Endothelial cell of umbilical vein (primary cell): ENCODE data around the gene STARD5. TPM values are rescaled to one million over a fixed set of nuclear protein-coding genes. Genes with fewer than 3 reads are reported as not detected.

Experiments used
- BruUV-seq: library from RNA; stranded (reverse); fragments of 400-500 nt; replicated peaks from 2 replicates; lab custom pipeline; 2021; lab: Mats Ljungman, UMichigan
- CTCF ChIA-PET: fragments of 300-600, 350-600 bp; sonication (Branson Sonifier 250); formaldehyde crosslinking; loops from one replicate; lab custom pipeline; 2021; ENCODE audit warnings: antibody characterized with exemption, inconsistent platforms; lab: Charles Lee
- POLR2A ChIA-PET: fragments of 300-600, 350-600 bp; sonication (Branson Sonifier 250); formaldehyde crosslinking; loops from one replicate; lab custom pipeline; 2021; ENCODE audit warnings: antibody characterized with exemption, inconsistent platforms; lab: Charles Lee
- DNase-seq: peaks from one replicate; pipeline ENCODE4 v3.0.0-alpha.2; 2011; ENCODE audit warnings: low read depth, low spot score
- FAIRE-seq: peaks from 2 replicates; lab custom pipeline; 2011; peaks lifted over from hg19 to GRCh38; lab: Jason Lieb, UNC
- H2AFZ ChIP-seq: 2 replicates; pipeline ENCODE4 v1.6.0; 2012; ENCODE audit warnings: low read depth, low read length, control low read depth, inconsistent platforms
- H3K27ac ChIP-seq: 2 replicates; pipeline ENCODE4 v1.5.1; 2011; ENCODE audit warnings: low read depth, mild to moderate bottlenecking, control low read depth, low read length, moderate library complexity; ENCODE audit not compliant: insufficient read depth
- H3K27me3 ChIP-seq, 2 experiments: 2 replicates each; pipeline versions ENCODE4 v1.6.0 to v1.6.1; 2011; ENCODE audit warnings: low read length in 2 of 2, mixed read lengths in 1 of 2; ENCODE audit not compliant: control insufficient read depth in 2 of 2, insufficient read depth in 2 of 2
- H3K36me3 ChIP-seq, 2 experiments: 2 replicates in 1 of 2; 3 replicates in 1 of 2; pipeline ENCODE4 v1.5.1; 2011; ENCODE audit warnings: low read length in 2 of 2, mild to moderate bottlenecking in 1 of 2, moderate library complexity in 1 of 2; ENCODE audit not compliant: control insufficient read depth in 2 of 2, insufficient read depth in 2 of 2; ENCODE audit errors: extremely low read depth in 1 of 2
- H3K4me1 ChIP-seq: 3 replicates; pipeline ENCODE4 v1.5.1; 2011; ENCODE audit warnings: mild to moderate bottlenecking, low read length; ENCODE audit not compliant: control insufficient read depth, insufficient read depth; ENCODE audit errors: extremely low read depth
- H3K4me2 ChIP-seq: 2 replicates; pipeline ENCODE4 v1.6.1; 2011; ENCODE audit warnings: low read length, control low read depth, mixed read lengths; ENCODE audit not compliant: insufficient read depth
- H3K4me3 ChIP-seq, 3 experiments: fragments of 200-600 bp in 1 of 3; sonication (generic), shearing (Covaris generic) in 1 of 3; replicated peaks in 1 of 3; 2 replicates each; pipeline ENCODE4 v1.5.1; 2011 to 2016; ENCODE audit warnings: control low read depth in 3 of 3, low read length in 3 of 3, mild to moderate bottlenecking in 2 of 3, inconsistent platforms in 1 of 3, low read depth in 1 of 3, moderate library complexity in 1 of 3; ENCODE audit not compliant: insufficient read depth in 1 of 3
- H3K79me2 ChIP-seq: 2 replicates; pipeline ENCODE4 v1.6.0; 2012; ENCODE audit warnings: low read length, inconsistent platforms; ENCODE audit not compliant: control insufficient read depth, insufficient read depth
- H3K9ac ChIP-seq: replicated peaks from 2 replicates; pipeline ENCODE3; 2011; ENCODE audit warnings: low read length, control low read depth; ENCODE audit not compliant: insufficient read depth; ENCODE audit errors: extremely low read depth
- H3K9me1 ChIP-seq: replicated peaks from 3 replicates; pipeline ENCODE4 v1.6.0; 2011; ENCODE audit warnings: mild to moderate bottlenecking, low read length; ENCODE audit not compliant: control insufficient read depth, insufficient read depth; ENCODE audit errors: extremely low read depth
- H3K9me3 ChIP-seq: replicated peaks from 2 replicates; pipeline ENCODE4 v1.5.1; 2012; ENCODE audit warnings: low read length, inconsistent platforms; ENCODE audit not compliant: control insufficient read depth, insufficient read depth
- H4K20me1 ChIP-seq: replicated peaks from 2 replicates; pipeline ENCODE3; 2011; ENCODE audit warnings: mild to moderate bottlenecking, low read length; ENCODE audit not compliant: control insufficient read depth, insufficient read depth; ENCODE audit errors: extremely low read depth
- CTCF ChIP-seq, 2 donors: IDR thresholded peaks; 1 replicate in 1 of 2; 2 replicates in 1 of 2; pipeline ENCODE4 v1.5.1; 2011; ENCODE audit warnings: low read length in 2 of 2, mild to moderate bottlenecking in 2 of 2, moderate library complexity in 2 of 2, control low read depth in 1 of 2, inconsistent platforms in 1 of 2, low read depth in 1 of 2; ENCODE audit not compliant: insufficient read depth in 1 of 2; ENCODE audit errors: extremely low read depth in 1 of 2
- EZH2 ChIP-seq: IDR thresholded peaks from 2 replicates; pipeline ENCODE4 v1.6.1; 2012; ENCODE audit warnings: borderline replicate concordance, low read depth, mild to moderate bottlenecking, moderate library complexity, low read length, inconsistent platforms; ENCODE audit not compliant: severe bottlenecking
- FOS ChIP-seq: IDR thresholded peaks from 2 replicates; pipeline ENCODE4 v1.6.1; 2011; ENCODE audit warnings: mild to moderate bottlenecking, low read length, moderate library complexity, borderline replicate concordance; ENCODE audit not compliant: insufficient read depth
- GATA2 ChIP-seq: IDR thresholded peaks from 2 replicates; pipeline ENCODE4 v1.7.0; 2011; ENCODE audit warnings: low read depth, mild to moderate bottlenecking, moderate library complexity, mixed read lengths, low read length; ENCODE audit not compliant: insufficient read length, insufficient read depth
- JUN ChIP-seq: IDR thresholded peaks from 2 replicates; pipeline ENCODE4 v1.6.1; 2011; ENCODE audit warnings: borderline replicate concordance, low read depth; ENCODE audit not compliant: insufficient read length, insufficient read depth
- MAX ChIP-seq: IDR thresholded peaks from 2 replicates; pipeline ENCODE4 v1.6.1; 2011; ENCODE audit not compliant: insufficient read depth, insufficient read length
- MYC ChIP-seq: IDR thresholded peaks from one replicate; pipeline ENCODE4 v1.6.1; 2011; ENCODE audit warnings: mild to moderate bottlenecking, low read depth, low read length
- POLR2A ChIP-seq: IDR thresholded peaks from 2 replicates; pipeline ENCODE4 v1.6.1; 2012; ENCODE audit warnings: low read depth, mild to moderate bottlenecking, control low read depth, low read length
- POLR2AphosphoS5 ChIP-seq: IDR thresholded peaks from 2 replicates; pipeline ENCODE4 v1.6.1; 2012; ENCODE audit warnings: low read depth, mild to moderate bottlenecking, control low read depth, low read length, moderate library complexity; ENCODE audit not compliant: insufficient read depth
- dilution Hi-C: fragments of 300-500 bp; cut with MboI; formaldehyde crosslinking; loops from one replicate; pipeline ENCODE4 v1.15.0; 2019; ENCODE audit warnings: low sequenced_read_pairs; ENCODE audit not compliant: extremely low pct_ligation_motif_present
- intact Hi-C: fragments of 100-400 bp; cut with micrococcal nuclease; formaldehyde crosslinking; loops from one replicate; pipeline ENCODE4 v1.10.0; 2022
- polyA plus RNA-seq, 4 experiments: library from polyadenylated mRNA; depleted of rRNA in 3 of 4; stranded (reverse) in 3 of 4; unstranded in 1 of 4; fragments of >200 nt; gene quantifications; 2 replicates each; pipeline versions ENCODE4 v1.2.1 to v1.2.3, GENCODE V29; 2011 to 2012; ENCODE audit warnings: missing spikeins in 1 of 4
- total RNA-seq: library from RNA; stranded (reverse); gene quantifications from 2 replicates; pipeline ENCODE4 v1.2.3, GENCODE V29; 2021

The STARD5 gene
- total and polyA plus RNA-seq, 2 donors (not counting 3 experiments of a cell fraction or from before 2014, with no cell fraction given), result 2.2 to 3.0 TPM

GRCh38 chr15:81356252-81356651, 32.3 kb upstream of the STARD5 start:
- FAIRE-seq, result no peak
- Histone ChIP-seq H3K36me3 (no peaks in the 10 kb centered on the region), H3K4me2 (no peak overlapping the region), H2AFZ (no peak overlapping the region), H3K79me2 (no peaks in the 10 kb centered on the region), H3K4me3 (no peak overlapping the region), H4K20me1 (no peaks in the 10 kb centered on the region), H3K9me3 (no peaks in the 10 kb centered on the region), H3K27me3 (peaks cover 0 to 2% of the 10 kb centered on the region in 2 experiments), H3K9me1 (no peaks in the 10 kb centered on the region), H3K4me1 (no peaks in the 10 kb centered on the region), H3K9ac (no peak overlapping the region), H3K27ac (no peak overlapping the region)
- intact Hi-C loops (no loop called here), dilution Hi-C loops (no loop called here)
- ChIA-PET POLR2A (no interaction called here), CTCF (interaction anchor here (1.1 to 3.5 kb wide), 4 partner anchors 10 to 90 kb away, joined by 3 to 13 read pairs (median 4); no protein-coding TSS in a partner anchor)
- no TSS peak for BruUV-seq
- DNase-seq, result no peak
- TF ChIP-seq POLR2A (no peak), CTCF (IDR thresholded peaks at IDR 0.05; ENCODE audit: extremely low read depth in 1 of 2, insufficient read depth in 1 of 2, low read depth in 1 of 2, low read length in 2 of 2) (no peak), MAX (no peak), MYC (no peak), POLR2AphosphoS5 (no peak), GATA2 (no peak), JUN (no peak), FOS (no peak), EZH2 (no peak)
